Measurements from ENCODE around the gene ARHGEF33. TPM values are rescaled to one million over a fixed set of nuclear protein-coding genes. Genes with fewer than 3 reads are reported as not detected.

Gene ARHGEF33
- total RNA-seq, 6 donors from 2014 or later: 0.34 to 3.1 (median 1.0) TPM

- DNase-seq (no peak), ATAC-seq (ENCODE audit: low FRiP score in 2 of 2) (no peak)
- Histone ChIP-seq H3K4me1 (peaks cover 14 to 17% (median 15%) of the 10 kb centered on the region in 4 donors), H3K4me3 (peak overlapping the region; percentile 72 to 89 (median 80)), H3K27me3 (no peaks in the 10 kb centered on the region), H3K27ac (peak overlapping the region in 2 of 4 donors; percentile 32 to 74), H3K9me3 (no peaks in the 10 kb centered on the region), H3K36me3 (peaks cover 0 to 5% (median 0%) of the 10 kb centered on the region in 4 donors)
- TF ChIP-seq CTCF (IDR thresholded peaks at IDR 0.05) (no peak), POLR2AphosphoS5 (IDR thresholded peaks at IDR 0.05) (no peak), POLR2A (IDR thresholded peaks at IDR 0.05) (no peak), EP300 (IDR thresholded peaks at IDR 0.05) (no peak)
- WGBS, 2 donors: 35 to 44% methylated on average over 10 of the region's 10 CpGs
These were observed 13.3 kb upstream of the ARHGEF33 start for GRCh38 chr2:38876407-38876806.

- no peak overlapping the region for H3K4me3 ChIP-seq
- H3K4me1 ChIP-seq: no peaks in the 10 kb centered on the region
- TF ChIP-seq CTCF (IDR thresholded peaks at IDR 0.05) (no peak), EP300 (IDR thresholded peaks at IDR 0.05) (no peak), POLR2A (IDR thresholded peaks at IDR 0.05) (no peak), POLR2AphosphoS5 (IDR thresholded peaks at IDR 0.05) (no peak)
- H3K27ac ChIP-seq: no peak overlapping the region
- peaks cover 0 to 5% (median 0%) of the 10 kb centered on the region in 4 donors for H3K36me3 ChIP-seq
- no peaks in the 10 kb centered on the region for H3K27me3 ChIP-seq
- H3K9me3 ChIP-seq: no peaks in the 10 kb centered on the region
- DNase-seq (no peak), ATAC-seq (ENCODE audit: low FRiP score in 2 of 2) (no peak)
These were observed 3.6 kb upstream of the ARHGEF33 start for GRCh38 chr2:38886063-38886462.

GRCh38 chr2:38887347-38887746, 2.3 kb upstream of the ARHGEF33 start:
- H3K27me3 ChIP-seq: no peaks in the 10 kb centered on the region
- no peak for TF ChIP-seq EP300 (IDR thresholded peaks at IDR 0.05)
- TF ChIP-seq POLR2A (IDR thresholded peaks at IDR 0.05): no peak
- TF ChIP-seq CTCF (IDR thresholded peaks at IDR 0.05): no peak
- TF ChIP-seq POLR2AphosphoS5 (IDR thresholded peaks at IDR 0.05): no peak
- 85 to 89% methylated on average over 4 of the region's 4 CpGs for WGBS, 2 donors
- no peaks in the 10 kb centered on the region for H3K4me1 ChIP-seq
- no peak overlapping the region for H3K4me3 ChIP-seq
- no peak for DNase-seq
- no peaks in the 10 kb centered on the region for H3K36me3 ChIP-seq
- ATAC-seq (ENCODE audit: low FRiP score in 2 of 2): no peak
- H3K27ac ChIP-seq: no peak overlapping the region
- H3K9me3 ChIP-seq: no peaks in the 10 kb centered on the region

GRCh38 chr2:38887902-38888554, 1.6 kb upstream of the ARHGEF33 start:
- H3K4me1 ChIP-seq: no peaks in the 10 kb centered on the region
- 92% methylated on average over 1 of the region's 1 CpG for WGBS, 2 donors

More at GRCh38 chr2:38887902-38888554, 1.6 kb upstream of the ARHGEF33 start:
- Histone ChIP-seq H3K27me3 (no peaks in the 10 kb centered on the region), H3K36me3 (no peaks in the 10 kb centered on the region), H3K4me3 (no peak overlapping the region), H3K9me3 (no peaks in the 10 kb centered on the region), H3K27ac (no peak overlapping the region)
- DNase-seq (no peak), ATAC-seq (ENCODE audit: low FRiP score in 2 of 2) (no peak)
- TF ChIP-seq POLR2A (IDR thresholded peaks at IDR 0.05): no peak
- TF ChIP-seq EP300 (IDR thresholded peaks at IDR 0.05): no peak
- no peak for TF ChIP-seq CTCF (IDR thresholded peaks at IDR 0.05)
- TF ChIP-seq POLR2AphosphoS5 (IDR thresholded peaks at IDR 0.05): no peak
